Measurements from ENCODE around the gene DES. TPM values are rescaled to one million over a fixed set of nuclear protein-coding genes. Genes with fewer than 3 reads are reported as not detected.
"Not testable (repeated sequence)": the region's sequence is repeated elsewhere in the genome, so short reads cannot be mapped to it uniquely, and the experiment has no call there.

Gene DES
- total RNA-seq, 5 donors from 2014 or later (not counting 1 experiment from before 2014, with no cell fraction given), result 0.98 to 1.3 (median 1.3) TPM; not detected in 2

GRCh38 chr2:219407343-219407742, 10.8 kb upstream of the DES start:
- H3K4me3 Mint-ChIP-seq; H3K27ac ChIP-seq (ENCODE audit: low read length); H3K4me3 ChIP-seq (ENCODE audit: control insufficient read depth in 1 of 2, extremely low read depth in 1 of 2, low read length in 1 of 2); POLR2A ChIA-PET; H3K36me3 ChIP-seq (ENCODE audit: control insufficient read depth in 2 of 2, extremely low read depth in 1 of 2, insufficient read depth in 1 of 2, low read length in 1 of 2); H3K9me3 Mint-ChIP-seq; H3K4me1 ChIP-seq (ENCODE audit: control insufficient read depth in 1 of 2, extremely low read depth in 1 of 2, insufficient read depth in 2 of 2, low read length in 2 of 2); H3K9me3 ChIP-seq; H3K36me3 Mint-ChIP-seq; H3K27ac Mint-ChIP-seq; H3K4me1 Mint-ChIP-seq; ATAC-seq (replicated peaks in 1 of 4); DNase-seq: not testable (repeated sequence)
- peaks cover 5 to 21% of the 10 kb centered on the region in 2 donors for H3K27me3 Mint-ChIP-seq
- H3K27me3 ChIP-seq (replicated peaks in 1 of 2; ENCODE audit: control insufficient read depth in 2 of 2, extremely low read depth in 1 of 2, insufficient read depth in 2 of 2, low read length in 1 of 2), result peaks cover 0 to 57% of the 10 kb centered on the region in 2 experiments
- 64% methylated on average over 1 of the region's 5 CpGs for WGBS (ENCODE audit: insufficient coverage)
- CTCF ChIA-PET, result interaction anchor here in 1 of 2 donors (0.7 kb wide), 1 partner anchor 616 kb away, joined by 3 read pairs; no protein-coding TSS in a partner anchor

DNA sequence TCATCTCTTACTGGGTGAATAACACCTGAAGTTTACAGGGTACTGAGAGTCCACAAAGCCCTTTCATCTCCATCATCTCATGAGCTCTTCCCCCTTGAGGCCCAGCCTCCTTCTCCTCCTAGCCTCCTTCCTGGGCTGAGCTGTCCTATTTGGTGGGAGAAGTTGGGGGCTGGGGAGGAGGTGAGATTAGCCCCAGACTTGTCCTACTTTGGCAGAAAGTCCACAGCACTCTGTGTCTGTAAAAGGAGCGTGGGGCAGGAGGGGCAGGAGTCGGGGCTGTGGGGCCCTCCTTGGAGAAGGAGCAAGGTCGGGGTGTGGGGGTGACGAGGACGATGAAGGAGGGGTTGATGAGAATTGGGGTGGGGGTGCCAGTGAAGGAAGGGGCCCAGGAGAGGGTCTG, 10.0 kb upstream of the DES start:
- Mint-ChIP-seq H3K27ac (no peak overlapping the region), H3K36me3 (no peaks in the 10 kb centered on the region), H3K27me3 (peaks cover 10 to 24% of the 10 kb centered on the region in 2 donors), H3K4me3 (no peak overlapping the region), H3K9me3 (peaks cover 0 to 2% (median 0%) of the 10 kb centered on the region in 3 donors), H3K4me1 (no peaks in the 10 kb centered on the region)
- H3K27me3 ChIP-seq (replicated peaks in 1 of 2; ENCODE audit: control insufficient read depth in 2 of 2, extremely low read depth in 1 of 2, insufficient read depth in 2 of 2, low read length in 1 of 2), result peaks cover 0 to 55% of the 10 kb centered on the region in 2 experiments
- POLR2A ChIA-PET, result interaction anchor here in 1 of 2 donors (0.5 kb wide), 1 partner anchor 55 kb away, joined by 3 read pairs; no protein-coding TSS in a partner anchor
- no peaks in the 10 kb centered on the region for H3K4me1 ChIP-seq (ENCODE audit: control insufficient read depth in 1 of 2, extremely low read depth in 1 of 2, insufficient read depth in 2 of 2, low read length in 2 of 2)
- DNase-seq (no peak), ATAC-seq (replicated peaks in 1 of 4) (no peak)
- H3K27ac ChIP-seq (ENCODE audit: low read length), result no peak overlapping the region
- no peaks in the 10 kb centered on the region for H3K9me3 ChIP-seq
- no peak overlapping the region for H3K4me3 ChIP-seq (ENCODE audit: control insufficient read depth in 1 of 2, extremely low read depth in 1 of 2, low read length in 1 of 2)
- no peaks in the 10 kb centered on the region for H3K36me3 ChIP-seq (ENCODE audit: control insufficient read depth in 2 of 2, extremely low read depth in 1 of 2, insufficient read depth in 1 of 2, low read length in 1 of 2)
- CTCF ChIA-PET, result no interaction called here
- 64% methylated on average over 4 of the region's 5 CpGs for WGBS (ENCODE audit: insufficient coverage)

DNA sequence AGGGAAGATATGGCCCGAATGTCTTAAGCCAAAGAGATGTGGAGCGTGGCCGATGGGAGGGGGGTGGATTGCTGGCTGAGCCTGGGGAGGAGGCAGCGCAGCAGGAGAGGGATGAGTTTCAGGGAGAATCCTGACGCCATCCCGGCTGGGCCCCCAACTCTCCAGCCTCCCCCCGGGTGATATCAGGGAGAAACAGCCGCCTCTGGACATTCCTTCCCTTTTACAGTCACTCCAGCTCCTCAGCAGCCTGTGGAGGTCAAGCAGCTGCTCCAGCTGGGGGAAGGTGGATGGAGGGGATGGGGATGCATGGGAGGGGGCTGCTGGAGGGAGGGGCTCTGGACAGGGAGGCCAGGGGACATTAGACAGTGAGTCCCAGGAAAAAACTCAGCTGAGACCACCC, 9.5 kb upstream of the DES start:
- ChIA-PET CTCF (no interaction called here), POLR2A (interaction anchor here in 1 of 2 donors (0.5 kb wide), 1 partner anchor 55 kb away, joined by 3 read pairs; no protein-coding TSS in a partner anchor)
- H3K27ac ChIP-seq (ENCODE audit: low read length), result no peak overlapping the region
- Mint-ChIP-seq H3K4me1 (no peaks in the 10 kb centered on the region), H3K36me3 (no peaks in the 10 kb centered on the region), H3K27ac (no peak overlapping the region), H3K4me3 (no peak overlapping the region), H3K9me3 (peaks cover 0 to 2% (median 0%) of the 10 kb centered on the region in 3 donors), H3K27me3 (peaks cover 10 to 26% of the 10 kb centered on the region in 2 donors)
- 83% methylated on average over 3 of the region's 8 CpGs for WGBS (ENCODE audit: insufficient coverage)
- no peak for ATAC-seq (replicated peaks in 1 of 4)
- H3K36me3 ChIP-seq (ENCODE audit: control insufficient read depth in 2 of 2, extremely low read depth in 1 of 2, insufficient read depth in 1 of 2, low read length in 1 of 2), result no peaks in the 10 kb centered on the region
- no peak for DNase-seq
- H3K27me3 ChIP-seq (replicated peaks in 1 of 2; ENCODE audit: control insufficient read depth in 2 of 2, extremely low read depth in 1 of 2, insufficient read depth in 2 of 2, low read length in 1 of 2), result peaks cover 0 to 58% of the 10 kb centered on the region in 2 experiments
- H3K9me3 ChIP-seq, result no peaks in the 10 kb centered on the region
- no peak overlapping the region for H3K4me3 ChIP-seq (ENCODE audit: control insufficient read depth in 1 of 2, extremely low read depth in 1 of 2, low read length in 1 of 2)
- no peaks in the 10 kb centered on the region for H3K4me1 ChIP-seq (ENCODE audit: control insufficient read depth in 1 of 2, extremely low read depth in 1 of 2, insufficient read depth in 2 of 2, low read length in 2 of 2)

- DNase-seq, result no peak
- H3K27me3 ChIP-seq (replicated peaks in 1 of 2; ENCODE audit: control insufficient read depth in 2 of 2, extremely low read depth in 1 of 2, insufficient read depth in 2 of 2, low read length in 1 of 2), result peaks cover 0 to 53% of the 10 kb centered on the region in 2 experiments
- H3K36me3 Mint-ChIP-seq, result no peaks in the 10 kb centered on the region
- H3K27ac Mint-ChIP-seq, result no peak overlapping the region
- ChIA-PET POLR2A (no interaction called here), CTCF (no interaction called here)
- no peak overlapping the region for H3K4me3 Mint-ChIP-seq
- H3K4me3 ChIP-seq (ENCODE audit: control insufficient read depth in 1 of 2, extremely low read depth in 1 of 2, low read length in 1 of 2), result no peak overlapping the region
- no peak overlapping the region for H3K27ac ChIP-seq (ENCODE audit: low read length)
- 85% methylated on average over 5 of the region's 5 CpGs for WGBS (ENCODE audit: insufficient coverage)
- H3K4me1 Mint-ChIP-seq, result no peaks in the 10 kb centered on the region
- H3K27me3 Mint-ChIP-seq, result peaks cover 16 to 29% of the 10 kb centered on the region in 2 donors
- no peaks in the 10 kb centered on the region for H3K36me3 ChIP-seq (ENCODE audit: control insufficient read depth in 2 of 2, extremely low read depth in 1 of 2, insufficient read depth in 1 of 2, low read length in 1 of 2)
- no peaks in the 10 kb centered on the region for H3K4me1 ChIP-seq (ENCODE audit: control insufficient read depth in 1 of 2, extremely low read depth in 1 of 2, insufficient read depth in 2 of 2, low read length in 2 of 2)
- no peaks in the 10 kb centered on the region for H3K9me3 ChIP-seq
- no peak for ATAC-seq (replicated peaks in 1 of 4)
- peaks cover 0 to 2% (median 0%) of the 10 kb centered on the region in 3 donors for H3K9me3 Mint-ChIP-seq
These were observed 8.6 kb upstream of the DES start for GRCh38 chr2:219409619-219410018.

- Mint-ChIP-seq H3K27ac (no peak overlapping the region), H3K4me3 (no peak overlapping the region), H3K27me3 (peaks cover 20 to 29% of the 10 kb centered on the region in 2 donors), H3K4me1 (no peaks in the 10 kb centered on the region), H3K9me3 (peaks cover 0 to 2% (median 0%) of the 10 kb centered on the region in 3 donors), H3K36me3 (no peaks in the 10 kb centered on the region)
- Histone ChIP-seq H3K9me3 (no peaks in the 10 kb centered on the region), H3K27ac (ENCODE audit: low read length) (no peak overlapping the region), H3K36me3 (ENCODE audit: control insufficient read depth in 2 of 2, extremely low read depth in 1 of 2, insufficient read depth in 1 of 2, low read length in 1 of 2) (no peaks in the 10 kb centered on the region), H3K27me3 (replicated peaks in 1 of 2; ENCODE audit: control insufficient read depth in 2 of 2, extremely low read depth in 1 of 2, insufficient read depth in 2 of 2, low read length in 1 of 2) (peaks cover 0 to 47% of the 10 kb centered on the region in 2 experiments), H3K4me3 (ENCODE audit: control insufficient read depth in 1 of 2, extremely low read depth in 1 of 2, low read length in 1 of 2) (no peak overlapping the region), H3K4me1 (ENCODE audit: control insufficient read depth in 1 of 2, extremely low read depth in 1 of 2, insufficient read depth in 2 of 2, low read length in 2 of 2) (no peaks in the 10 kb centered on the region)
- CTCF ChIA-PET, result interaction anchor here (0.6 to 0.9 kb wide), 4 partner anchors 20 to 189 kb away, joined by 3 to 5 read pairs (median 4); no protein-coding TSS in a partner anchor
- no peak for DNase-seq
- 86% methylated on average over 5 of the region's 8 CpGs for WGBS (ENCODE audit: insufficient coverage)
- POLR2A ChIA-PET, result no interaction called here
- no peak for ATAC-seq (replicated peaks in 1 of 4)
These were observed 7.8 kb upstream of the DES start for GRCh38 chr2:219410390-219410789.

DNA sequence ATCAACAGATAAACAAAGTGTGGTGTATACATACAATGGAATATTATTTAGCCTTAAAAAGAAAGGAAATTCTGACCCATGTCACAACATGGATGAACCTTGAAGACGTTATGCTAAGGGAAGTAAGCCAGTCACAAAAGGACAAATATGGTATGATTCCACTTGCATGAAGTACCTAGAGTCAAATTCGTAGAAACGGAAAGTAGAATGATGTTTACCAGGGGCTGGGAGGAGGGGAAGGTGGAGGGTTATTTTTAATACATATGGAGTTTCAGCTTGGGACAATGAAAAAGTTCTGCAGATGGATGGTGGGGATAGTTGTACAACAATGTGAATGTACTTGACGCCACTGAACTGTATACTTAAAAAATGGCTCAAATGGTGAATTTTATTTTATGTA, 3.3 kb upstream of the DES start:
- 80% methylated on average over 3 of the region's 4 CpGs for WGBS (ENCODE audit: insufficient coverage)
- H3K27me3 ChIP-seq (replicated peaks in 1 of 2; ENCODE audit: control insufficient read depth in 2 of 2, extremely low read depth in 1 of 2, insufficient read depth in 2 of 2, low read length in 1 of 2), result peaks cover 7 to 56% of the 10 kb centered on the region in 2 experiments
- DNase-seq (no peak), ATAC-seq (replicated peaks in 1 of 4) (no peak)
- H3K36me3 ChIP-seq (ENCODE audit: control insufficient read depth in 2 of 2, extremely low read depth in 1 of 2, insufficient read depth in 1 of 2, low read length in 1 of 2), result no peaks in the 10 kb centered on the region
- H3K36me3 Mint-ChIP-seq, result no peaks in the 10 kb centered on the region
- CTCF ChIA-PET, result no interaction called here
- H3K27ac ChIP-seq (ENCODE audit: low read length), result no peak overlapping the region
- H3K4me1 ChIP-seq (ENCODE audit: control insufficient read depth in 1 of 2, extremely low read depth in 1 of 2, insufficient read depth in 2 of 2, low read length in 2 of 2), result peaks cover 2 to 5% of the 10 kb centered on the region in 2 experiments
- H3K9me3 Mint-ChIP-seq, result peaks cover 0 to 2% (median 0%) of the 10 kb centered on the region in 3 donors
- H3K27me3 Mint-ChIP-seq, result peaks cover 25 to 33% of the 10 kb centered on the region in 2 donors
- no peak overlapping the region for H3K4me3 ChIP-seq (ENCODE audit: control insufficient read depth in 1 of 2, extremely low read depth in 1 of 2, low read length in 1 of 2)
- no peak overlapping the region for H3K27ac Mint-ChIP-seq
- no peaks in the 10 kb centered on the region for H3K9me3 ChIP-seq
- peaks cover 0 to 2% (median under 1%) of the 10 kb centered on the region in 3 donors for H3K4me1 Mint-ChIP-seq
- H3K4me3 Mint-ChIP-seq, result no peak overlapping the region
- POLR2A ChIA-PET, result no interaction called here

Measured in T-cell (primary cell).